OCI-LY3 (cell line): ENCODE data around the gene CHERP.
"Not testable (repeated sequence)": the region's sequence is repeated elsewhere in the genome, so short reads cannot be mapped to it uniquely, and the experiment has no call there.

Source experiments
- CTCF ChIP-seq: fragments of 200-600, 300-600 bp; sonication (generic); IDR thresholded peaks from 2 replicates; pipeline ENCODE4 v1.5.1; 2014; ENCODE audit warnings: antibody characterized with exemption, low read length, low read depth
- EZH2phosphoT487 ChIP-seq: fragments of 200-600 bp; shearing (Covaris generic); IDR thresholded peaks from 2 replicates; pipeline ENCODE4 v1.6.1; 2018; ENCODE audit warnings: antibody characterized with exemption, mixed run types, low read depth

GRCh38 chr19:16543734-16544133, 1.5 kb upstream of the CHERP start:
- TF ChIP-seq CTCF, EZH2phosphoT487: not testable (repeated sequence)
